Lower lobe of right lung (tissue), 2 donors: ENCODE measurements around the gene LYZL1. TPM values are rescaled to one million over a fixed set of nuclear protein-coding genes. Genes with fewer than 3 reads are reported as not detected.

ENCODE experiments used
- ATAC-seq, 2 donors: fragments of 200-7000 bp; cut with Tn5 transposase; one replicate each; pipeline ENCODE4 v1.9.1; 2020 to 2022; ENCODE audit warnings: mild to moderate bottlenecking in 2 of 2, moderate library complexity in 2 of 2
- DNase-seq: peaks from one replicate; pipeline ENCODE4 v3.0.0-alpha.2; 2020
- H3K27ac ChIP-seq: fragments of 200-600 bp; one replicate; pipeline ENCODE4 v1.8.0; 2022
- H3K27me3 ChIP-seq: fragments of 200-600 bp; one replicate; pipeline ENCODE4 v1.8.0; 2022; ENCODE audit warnings: low read depth
- H3K36me3 ChIP-seq: fragments of 200-600 bp; one replicate; pipeline ENCODE4 v1.8.0; 2022; ENCODE audit warnings: mild to moderate bottlenecking
- H3K4me1 ChIP-seq: fragments of 200-600 bp; one replicate; pipeline ENCODE4 v1.8.0; 2022
- H3K4me3 ChIP-seq: fragments of 200-600 bp; one replicate; pipeline ENCODE4 v1.8.0; 2022; ENCODE audit warnings: mild to moderate bottlenecking
- H3K9me3 ChIP-seq: fragments of 200-600 bp; one replicate; pipeline ENCODE4 v1.8.0; 2022
- CTCF ChIP-seq: fragments of 200-600 bp; IDR thresholded peaks from one replicate; pipeline ENCODE4 v1.8.0; 2022; ENCODE audit warnings: antibody characterized with exemption, mild to moderate bottlenecking
- intact Hi-C: fragments of 100-400 bp; cut with DNase I; formaldehyde crosslinking; loops from one replicate; pipeline ENCODE4 v1.11.0; 2022
- total RNA-seq: library from RNA; stranded (reverse); fragmentation: NEBNext Ultra II Directional; extraction: Animal tissue kit (Norgen Biotek cat#: 25700); gene quantifications from one replicate; pipeline ENCODE4 v1.2.1, GENCODE V29; 2021
- donor health status: DM: no; HTN: yes; CAD: no; lungs with severe emphysema.

Gene LYZL1
- total RNA-seq, 1 donor from 2014 or later, result not detected

DNA sequence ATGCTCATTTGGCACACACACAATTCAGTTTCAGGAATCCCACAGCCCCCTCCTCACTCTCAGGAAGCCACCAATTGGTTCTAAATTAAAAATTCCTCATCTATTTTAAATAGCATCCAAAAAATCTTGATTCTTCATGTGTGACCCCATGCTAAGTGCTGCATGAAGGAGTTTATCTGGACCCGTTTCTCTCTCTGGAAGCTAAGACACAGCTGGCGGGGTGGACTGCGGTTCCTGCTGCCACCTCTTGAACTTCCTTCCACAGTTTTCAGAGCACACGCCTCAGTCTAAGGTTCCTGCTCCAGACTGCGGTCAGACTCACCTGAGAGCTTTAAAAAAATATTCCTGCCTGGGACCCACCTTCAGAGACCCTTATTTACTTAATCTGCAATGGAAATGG, 34.5 kb downstream of the LYZL1 start:
- peaks cover 8% of the 10 kb centered on the region for H3K4me1 ChIP-seq
- no peaks in the 10 kb centered on the region for H3K36me3 ChIP-seq
- no peak for ATAC-seq
- H3K27ac ChIP-seq, result no peak overlapping the region
- intact Hi-C loops, result no loop called here
- H3K27me3 ChIP-seq, result no peaks in the 10 kb centered on the region
- H3K9me3 ChIP-seq, result no peaks in the 10 kb centered on the region
- DNase-seq, result no peak
- no peak for TF ChIP-seq CTCF
- H3K4me3 ChIP-seq, result no peak overlapping the region

DNA sequence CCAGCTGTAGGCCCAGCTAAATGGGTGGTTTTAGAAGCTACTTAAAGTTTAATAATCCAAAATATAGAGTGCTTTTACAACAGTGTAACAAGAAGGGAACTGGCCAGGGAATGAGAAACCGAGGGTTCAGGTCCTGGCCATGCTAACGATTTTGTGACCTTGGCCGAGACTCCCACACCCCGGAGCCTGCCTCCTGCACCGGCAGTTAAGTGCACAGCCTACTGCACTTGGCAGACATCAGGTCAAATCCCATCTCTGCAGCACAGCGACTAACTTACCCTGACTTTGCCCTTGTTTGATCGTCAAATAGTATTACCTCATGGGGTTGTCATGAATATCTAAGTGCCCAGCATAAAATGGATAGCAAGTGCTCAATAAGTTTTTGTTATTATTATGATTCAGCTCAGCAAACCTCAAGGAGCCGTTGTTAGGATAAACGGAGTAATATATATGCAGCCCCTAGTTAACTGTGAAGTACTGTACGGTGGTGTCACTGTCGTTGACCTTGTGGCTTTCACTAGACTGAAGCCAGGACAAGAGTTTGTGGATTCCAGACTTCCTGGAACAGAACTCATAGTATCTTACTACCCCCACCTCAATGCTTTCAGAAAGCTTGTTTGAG, 35.5 kb downstream of the LYZL1 start:
- ATAC-seq (no peak), DNase-seq (no peak)
- no peak overlapping the region for H3K4me3 ChIP-seq
- no peak overlapping the region for H3K27ac ChIP-seq
- intact Hi-C loops, result no loop called here
- no peak for TF ChIP-seq CTCF
- no peaks in the 10 kb centered on the region for H3K9me3 ChIP-seq
- H3K4me1 ChIP-seq, result peaks cover under 1% of the 10 kb centered on the region
- H3K36me3 ChIP-seq, result no peaks in the 10 kb centered on the region
- no peaks in the 10 kb centered on the region for H3K27me3 ChIP-seq

- Histone ChIP-seq H3K27me3 (no peaks in the 10 kb centered on the region), H3K9me3 (no peaks in the 10 kb centered on the region), H3K4me1 (no peaks in the 10 kb centered on the region), H3K27ac (no peak overlapping the region), H3K4me3 (no peak overlapping the region), H3K36me3 (no peaks in the 10 kb centered on the region)
- ATAC-seq (no peak), DNase-seq (no peak)
- TF ChIP-seq CTCF, result no peak
- intact Hi-C loops, result no loop called here
Observed at GRCh38 chr10:29326299-29326698, 37.4 kb downstream of the LYZL1 start.

GRCh38 chr10:29326886-29327745, 38.2 kb downstream of the LYZL1 start:
- no peak overlapping the region for H3K27ac ChIP-seq
- ATAC-seq, result no peak
- intact Hi-C loops, result no loop called here
- no peaks in the 10 kb centered on the region for H3K36me3 ChIP-seq
- DNase-seq, result no peak
- no peak overlapping the region for H3K4me3 ChIP-seq
- H3K27me3 ChIP-seq, result no peaks in the 10 kb centered on the region
- TF ChIP-seq CTCF, result no peak
- H3K9me3 ChIP-seq, result no peaks in the 10 kb centered on the region
- H3K4me1 ChIP-seq, result no peaks in the 10 kb centered on the region

- Histone ChIP-seq H3K36me3 (no peaks in the 10 kb centered on the region), H3K27ac (no peak overlapping the region), H3K9me3 (no peaks in the 10 kb centered on the region), H3K4me1 (no peaks in the 10 kb centered on the region), H3K4me3 (no peak overlapping the region), H3K27me3 (no peaks in the 10 kb centered on the region)
- ATAC-seq (no peak), DNase-seq (no peak)
- TF ChIP-seq CTCF, result no peak
- intact Hi-C loops, result no loop called here
Observed at GRCh38 chr10:29327746-29328102, 38.9 kb downstream of the LYZL1 start.
